ENCODE data around the gene HOXC10. TPM values are rescaled to one million over a fixed set of nuclear protein-coding genes. Genes with fewer than 3 reads are reported as not detected.

Gene HOXC10
- total RNA-seq, 2 donors from 2014 or later = not detected

- TF ChIP-seq CTCF (conservative IDR thresholded peaks at IDR 0.05) = no peak
- Histone ChIP-seq H3K9me3 (ENCODE audit: control insufficient read depth, low read length) (no peaks in the 10 kb centered on the region), H3K27me3 (ENCODE audit: control insufficient read depth, insufficient read depth, low read length, poor library complexity, severe bottlenecking) (peaks cover 99% of the 10 kb centered on the region), H3K27ac (ENCODE audit: low read depth, low read length) (no peak overlapping the region), H3K4me3 (ENCODE audit: low read length) (no peak overlapping the region), H3K36me3 (ENCODE audit: control insufficient read depth, insufficient read depth, low read length) (no peaks in the 10 kb centered on the region), H3K4me1 (ENCODE audit: control insufficient read depth, insufficient read depth, low read length) (no peaks in the 10 kb centered on the region), H3K9ac (ENCODE audit: extremely low read depth, low read length, poor library complexity, severe bottlenecking) (no peak overlapping the region)
- no peak for DNase-seq
- Mint-ChIP-seq H3K36me3 (ENCODE audit: low read depth) (no peaks in the 10 kb centered on the region), H3K27me3 (ENCODE audit: insufficient read depth) (peaks cover 99% of the 10 kb centered on the region), H3K4me3 (no peak overlapping the region), H3K27ac (no peak overlapping the region), H3K4me1 (peaks cover 3% of the 10 kb centered on the region), H3K9me3 (no peaks in the 10 kb centered on the region)
- WGBS, 2 experiments (ENCODE audit: insufficient coverage in 1 of 2, insufficient read length in 1 of 2) = 35 to 36% methylated on average over 9 to 22 of the region's 22 CpGs
Measured at GRCh38 chr12:54006559-54007220, 21.7 kb downstream of the HOXC10 start.

GRCh38 chr12:54007538-54008259, 22.8 kb downstream of the HOXC10 start:
- H3K27ac ChIP-seq (ENCODE audit: low read depth, low read length) = no peak overlapping the region
- H3K9me3 ChIP-seq (ENCODE audit: control insufficient read depth, low read length) = no peaks in the 10 kb centered on the region
- H3K4me3 ChIP-seq (ENCODE audit: low read length) = no peak overlapping the region
- peaks cover 99% of the 10 kb centered on the region for H3K27me3 Mint-ChIP-seq (ENCODE audit: insufficient read depth)
- H3K9ac ChIP-seq (ENCODE audit: extremely low read depth, low read length, poor library complexity, severe bottlenecking) = no peak overlapping the region
- H3K27me3 ChIP-seq (ENCODE audit: control insufficient read depth, insufficient read depth, low read length, poor library complexity, severe bottlenecking) = peaks cover 99% of the 10 kb centered on the region
- H3K36me3 ChIP-seq (ENCODE audit: control insufficient read depth, insufficient read depth, low read length) = no peaks in the 10 kb centered on the region
- H3K4me1 Mint-ChIP-seq = peaks cover 3% of the 10 kb centered on the region
- no peak for DNase-seq
- H3K4me3 Mint-ChIP-seq = no peak overlapping the region
- H3K27ac Mint-ChIP-seq = no peak overlapping the region
- no peaks in the 10 kb centered on the region for H3K4me1 ChIP-seq (ENCODE audit: control insufficient read depth, insufficient read depth, low read length)
- H3K9me3 Mint-ChIP-seq = no peaks in the 10 kb centered on the region
- 0 to 33% methylated on average over 1 to 2 of the region's 2 CpGs for WGBS, 2 experiments (ENCODE audit: insufficient coverage in 1 of 2, insufficient read length in 1 of 2)
- no peak for TF ChIP-seq CTCF (conservative IDR thresholded peaks at IDR 0.05)
- no peaks in the 10 kb centered on the region for H3K36me3 Mint-ChIP-seq (ENCODE audit: low read depth)

GRCh38 chr12:54008260-54008552, 23.3 kb downstream of the HOXC10 start:
- H3K9me3 Mint-ChIP-seq = no peaks in the 10 kb centered on the region
- peaks cover 3% of the 10 kb centered on the region for H3K4me1 Mint-ChIP-seq
- no peak overlapping the region for H3K27ac Mint-ChIP-seq
- H3K9ac ChIP-seq (ENCODE audit: extremely low read depth, low read length, poor library complexity, severe bottlenecking) = no peak overlapping the region
- no peak overlapping the region for H3K4me3 ChIP-seq (ENCODE audit: low read length)
- no peaks in the 10 kb centered on the region for H3K4me1 ChIP-seq (ENCODE audit: control insufficient read depth, insufficient read depth, low read length)
- 8 to 13% methylated on average over 2 of the region's 2 CpGs for WGBS, 2 experiments (ENCODE audit: insufficient coverage in 1 of 2, insufficient read length in 1 of 2)
- peaks cover 99% of the 10 kb centered on the region for H3K27me3 Mint-ChIP-seq (ENCODE audit: insufficient read depth)
- no peaks in the 10 kb centered on the region for H3K36me3 Mint-ChIP-seq (ENCODE audit: low read depth)
- H3K4me3 Mint-ChIP-seq = no peak overlapping the region
- H3K36me3 ChIP-seq (ENCODE audit: control insufficient read depth, insufficient read depth, low read length) = no peaks in the 10 kb centered on the region
- no peak overlapping the region for H3K27ac ChIP-seq (ENCODE audit: low read depth, low read length)
- H3K9me3 ChIP-seq (ENCODE audit: control insufficient read depth, low read length) = no peaks in the 10 kb centered on the region
- DNase-seq = no peak
- no peak for TF ChIP-seq CTCF (conservative IDR thresholded peaks at IDR 0.05)
- peaks cover 99% of the 10 kb centered on the region for H3K27me3 ChIP-seq (ENCODE audit: control insufficient read depth, insufficient read depth, low read length, poor library complexity, severe bottlenecking)
